Glutamatergic neuron (in vitro differentiated cells): Measurements from ENCODE around the gene DUOXA2. TPM values are rescaled to one million over a fixed set of nuclear protein-coding genes. Genes with fewer than 3 reads are reported as not detected.

Experiments used
- DNase-seq: peaks from one replicate; pipeline ENCODE4 v3.0.0; 2022
- H3K27ac Mint-ChIP-seq: one replicate; pipeline ENCODE4 v1.8.0; 2020; ENCODE audit warnings: mild to moderate bottlenecking, mixed read lengths, inconsistent platforms; ENCODE audit not compliant: unreplicated experiment
- H3K27me3 Mint-ChIP-seq: one replicate; pipeline ENCODE4 v1.8.0; 2020; ENCODE audit warnings: mild to moderate bottlenecking, moderate library complexity, mixed read lengths, inconsistent platforms; ENCODE audit not compliant: unreplicated experiment
- H3K36me3 Mint-ChIP-seq: one replicate; pipeline ENCODE4 v1.8.0; 2020; ENCODE audit warnings: mild to moderate bottlenecking, mixed read lengths, inconsistent platforms; ENCODE audit not compliant: unreplicated experiment
- H3K4me1 Mint-ChIP-seq: one replicate; pipeline ENCODE4 v1.8.0; 2020; ENCODE audit warnings: mild to moderate bottlenecking, low read depth, mixed read lengths, inconsistent platforms; ENCODE audit not compliant: unreplicated experiment
- H3K4me3 Mint-ChIP-seq: one replicate; pipeline ENCODE4 v1.8.0; 2020; ENCODE audit warnings: mild to moderate bottlenecking, mixed read lengths, inconsistent platforms; ENCODE audit not compliant: unreplicated experiment
- H3K9me3 Mint-ChIP-seq: one replicate; pipeline ENCODE4 v1.8.0; 2020; ENCODE audit warnings: mild to moderate bottlenecking, moderate library complexity, mixed read lengths, inconsistent platforms; ENCODE audit not compliant: unreplicated experiment
- total RNA-seq: library from RNA; stranded (reverse); fragmentation: NEBNext Ultra II Directional; extraction: Animal tissue kit (Norgen Biotek cat#: 25700); gene quantifications from one replicate; pipeline ENCODE4 v1.2.1, GENCODE V29; 2021; ENCODE audit not compliant: unreplicated experiment
- TF ChIP-seq, protein P1 (sequence below): fragments of 200-600 bp; sonication (generic); IDR thresholded peaks from one replicate; pipeline ENCODE4 v1.5.0; 2021; ENCODE audit not compliant: partially characterized antibody, unreplicated experiment

DUOXA2 gene
- total RNA-seq, 1 donor from 2014 or later: not detected

DNA sequence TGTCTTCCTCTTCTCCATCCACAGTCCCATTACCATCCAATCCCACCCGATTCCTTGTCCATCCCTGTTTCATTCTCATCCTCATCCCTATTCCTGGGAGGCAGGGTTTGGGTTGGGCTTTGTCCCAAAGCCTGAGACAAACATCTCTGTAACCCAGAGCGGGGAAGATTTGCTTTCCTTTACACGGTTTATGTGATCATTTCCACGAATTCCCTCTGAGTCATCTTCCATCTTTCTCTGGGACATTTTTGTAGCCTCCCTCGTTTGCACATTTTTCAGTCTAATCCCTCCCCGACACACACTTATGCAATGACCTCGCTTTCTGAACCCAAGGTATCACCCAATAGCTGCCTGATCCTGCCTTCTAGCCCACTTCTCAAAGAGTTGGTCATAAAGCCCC, 23.0 kb upstream of the DUOXA2 start:
- TF ChIP-seq, protein P1, sequence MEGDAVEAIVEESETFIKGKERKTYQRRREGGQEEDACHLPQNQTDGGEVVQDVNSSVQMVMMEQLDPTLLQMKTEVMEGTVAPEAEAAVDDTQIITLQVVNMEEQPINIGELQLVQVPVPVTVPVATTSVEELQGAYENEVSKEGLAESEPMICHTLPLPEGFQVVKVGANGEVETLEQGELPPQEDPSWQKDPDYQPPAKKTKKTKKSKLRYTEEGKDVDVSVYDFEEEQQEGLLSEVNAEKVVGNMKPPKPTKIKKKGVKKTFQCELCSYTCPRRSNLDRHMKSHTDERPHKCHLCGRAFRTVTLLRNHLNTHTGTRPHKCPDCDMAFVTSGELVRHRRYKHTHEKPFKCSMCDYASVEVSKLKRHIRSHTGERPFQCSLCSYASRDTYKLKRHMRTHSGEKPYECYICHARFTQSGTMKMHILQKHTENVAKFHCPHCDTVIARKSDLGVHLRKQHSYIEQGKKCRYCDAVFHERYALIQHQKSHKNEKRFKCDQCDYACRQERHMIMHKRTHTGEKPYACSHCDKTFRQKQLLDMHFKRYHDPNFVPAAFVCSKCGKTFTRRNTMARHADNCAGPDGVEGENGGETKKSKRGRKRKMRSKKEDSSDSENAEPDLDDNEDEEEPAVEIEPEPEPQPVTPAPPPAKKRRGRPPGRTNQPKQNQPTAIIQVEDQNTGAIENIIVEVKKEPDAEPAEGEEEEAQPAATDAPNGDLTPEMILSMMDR: no peak
- H3K36me3 Mint-ChIP-seq: peaks cover 9% of the 10 kb centered on the region
- H3K4me1 Mint-ChIP-seq: no peaks in the 10 kb centered on the region
- no peak for DNase-seq
- no peak overlapping the region for H3K4me3 Mint-ChIP-seq
- H3K27ac Mint-ChIP-seq: no peak overlapping the region
- H3K9me3 Mint-ChIP-seq: peaks cover 2% of the 10 kb centered on the region
- H3K27me3 Mint-ChIP-seq: peaks cover 3% of the 10 kb centered on the region

DNA sequence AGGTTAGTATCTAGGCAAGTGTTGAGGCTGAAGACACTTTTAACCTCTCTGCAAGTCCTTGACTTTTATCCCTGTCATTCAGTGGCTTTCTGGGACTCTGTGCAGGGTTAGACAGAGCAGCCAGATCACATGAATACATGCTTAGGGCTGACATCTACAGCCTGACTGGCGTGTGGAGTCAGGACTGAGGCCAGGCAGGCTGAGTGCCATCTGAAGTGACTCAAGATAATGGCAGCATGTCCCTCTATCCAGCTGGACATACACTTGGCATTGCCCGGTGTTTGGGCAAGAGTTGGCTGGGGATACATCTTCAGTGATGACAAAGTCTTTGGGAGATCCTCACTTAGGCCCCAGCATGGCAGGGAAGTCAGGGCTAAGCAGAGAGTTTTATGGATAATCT, 22.6 kb upstream of the DUOXA2 start:
- no peak for DNase-seq
- TF ChIP-seq, protein P1: no peak
- Mint-ChIP-seq H3K4me1 (no peaks in the 10 kb centered on the region), H3K27me3 (peaks cover 6% of the 10 kb centered on the region), H3K9me3 (peaks cover 2% of the 10 kb centered on the region), H3K36me3 (peaks cover 9% of the 10 kb centered on the region), H3K4me3 (no peak overlapping the region), H3K27ac (no peak overlapping the region)

DNA sequence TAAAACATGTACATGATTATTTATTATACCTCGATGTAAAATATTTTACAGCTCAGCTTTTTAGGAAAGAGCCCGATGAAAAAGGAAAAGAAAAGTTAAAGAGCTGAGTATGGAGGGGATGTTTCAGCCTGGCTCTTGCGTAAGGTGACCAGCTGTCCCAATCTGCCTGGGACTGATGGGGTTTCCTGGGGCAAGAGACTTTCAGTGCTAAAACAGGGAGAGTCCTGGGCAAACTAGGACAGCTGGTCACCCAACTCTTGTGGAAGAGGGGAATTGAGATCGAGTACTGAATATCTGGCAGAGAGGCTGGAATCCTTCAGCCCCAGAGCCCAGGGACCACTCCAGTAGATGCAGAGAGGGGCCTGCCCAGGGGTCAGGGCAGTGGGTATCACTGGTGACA, 21.1 kb upstream of the DUOXA2 start:
- Mint-ChIP-seq H3K27ac (no peak overlapping the region), H3K4me1 (no peaks in the 10 kb centered on the region), H3K4me3 (no peak overlapping the region), H3K27me3 (peaks cover 3% of the 10 kb centered on the region), H3K36me3 (peaks cover 9% of the 10 kb centered on the region), H3K9me3 (peaks cover 2% of the 10 kb centered on the region)
- TF ChIP-seq, protein P1: no peak
- no peak for DNase-seq

DNA sequence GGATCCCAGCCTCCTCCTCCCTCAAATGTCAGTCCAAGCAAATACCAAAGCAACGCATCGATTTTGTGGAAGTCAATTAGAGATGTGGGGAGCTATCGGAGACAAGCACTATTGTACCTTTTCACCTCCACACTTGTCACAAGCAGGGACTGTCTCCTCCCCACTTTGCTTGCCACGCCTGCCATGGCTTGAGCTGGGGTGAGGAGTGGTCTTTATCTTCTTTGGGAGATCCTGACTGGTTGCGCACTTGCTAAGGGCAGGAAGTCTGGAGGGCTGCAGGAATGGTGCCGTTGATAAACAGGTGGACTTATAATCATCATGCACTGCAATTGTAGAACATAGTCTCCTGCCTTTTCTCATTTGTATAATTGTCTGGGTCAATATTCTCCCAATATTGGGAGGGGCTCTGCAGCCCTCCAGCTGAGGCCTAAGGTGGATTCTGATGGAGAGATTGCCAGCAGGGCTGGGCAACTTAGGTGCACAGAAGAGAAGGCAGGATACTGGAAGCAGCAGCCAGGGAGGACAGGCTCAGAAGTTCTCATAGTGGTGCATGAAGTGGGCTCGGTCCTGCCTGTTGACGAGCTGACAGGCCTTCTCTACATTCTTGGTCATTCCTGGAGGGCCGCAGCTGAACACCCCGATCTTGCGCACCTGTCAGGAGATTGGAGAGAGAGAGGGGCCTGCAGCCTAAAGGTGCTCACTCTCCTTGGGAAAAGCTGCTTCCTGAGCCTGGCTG, 20.3 kb upstream of the DUOXA2 start:
- Mint-ChIP-seq H3K4me3 (no peak overlapping the region), H3K27ac (no peak overlapping the region), H3K9me3 (peaks cover 2% of the 10 kb centered on the region), H3K36me3 (peaks cover 9% of the 10 kb centered on the region), H3K27me3 (peaks cover 3% of the 10 kb centered on the region), H3K4me1 (no peaks in the 10 kb centered on the region)
- TF ChIP-seq, protein P1: no peak
- no peak for DNase-seq

DNA sequence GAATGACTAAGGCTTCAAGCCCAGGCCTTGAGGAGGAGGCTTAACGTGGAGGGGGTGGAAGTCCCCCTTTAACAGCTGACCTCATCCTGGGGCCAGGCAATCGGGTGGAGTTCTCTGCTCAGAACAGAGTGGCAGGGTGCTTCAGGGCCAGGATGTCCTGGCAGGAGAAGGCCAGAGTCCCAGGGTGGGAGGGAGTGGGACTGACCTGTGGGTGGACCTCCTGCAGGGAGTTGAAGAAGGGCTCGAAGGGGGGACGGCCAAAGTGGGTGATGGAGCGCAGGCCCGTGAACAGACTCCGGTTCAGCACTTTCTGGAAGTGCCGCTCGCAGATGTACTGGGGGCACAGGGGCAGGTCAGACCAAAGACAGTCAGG, 19.8 kb upstream of the DUOXA2 start:
- H3K27ac Mint-ChIP-seq: no peak overlapping the region
- DNase-seq: no peak
- H3K4me3 Mint-ChIP-seq: no peak overlapping the region
- H3K9me3 Mint-ChIP-seq: peaks cover 2% of the 10 kb centered on the region
- H3K27me3 Mint-ChIP-seq: peaks cover 3% of the 10 kb centered on the region
- no peaks in the 10 kb centered on the region for H3K4me1 Mint-ChIP-seq
- TF ChIP-seq, protein P1: no peak
- peaks cover 9% of the 10 kb centered on the region for H3K36me3 Mint-ChIP-seq
